Measurements from ENCODE around the gene GALNT14. TPM values are rescaled to one million over a fixed set of nuclear protein-coding genes. Genes with fewer than 3 reads are reported as not detected.

The GALNT14 gene
- total and polyA plus RNA-seq, 8 donors, result 1.5 to 8.3 (median 5.3) TPM

DNA sequence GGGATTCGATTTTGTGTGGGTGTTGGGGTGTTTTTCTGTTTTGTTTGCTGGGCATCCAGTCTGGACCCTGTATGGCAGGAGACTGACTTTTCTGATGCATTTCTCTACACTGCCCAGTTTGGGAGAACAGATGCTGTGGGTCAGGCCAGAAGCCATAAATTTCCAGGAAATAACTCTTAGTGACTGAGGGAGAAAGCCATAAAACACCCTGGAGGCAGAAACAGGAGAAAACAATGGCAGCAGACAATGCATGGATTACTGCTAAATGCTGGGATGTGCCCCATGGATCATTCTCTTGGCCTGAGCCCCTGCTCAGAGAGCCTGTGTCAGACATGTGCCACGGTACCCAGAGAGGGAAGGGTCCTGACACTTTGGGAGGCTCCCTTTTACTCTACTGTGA is 197.4 kb downstream of the GALNT14 start:
- Histone ChIP-seq H3K36me3 (no peaks in the 10 kb centered on the region), H3K4me3 (no peak overlapping the region), H3K9me3 (no peaks in the 10 kb centered on the region), H3K27ac (no peak overlapping the region), H3K4me1 (no peaks in the 10 kb centered on the region), H3K27me3 (no peaks in the 10 kb centered on the region)
- TF ChIP-seq, protein P1, sequence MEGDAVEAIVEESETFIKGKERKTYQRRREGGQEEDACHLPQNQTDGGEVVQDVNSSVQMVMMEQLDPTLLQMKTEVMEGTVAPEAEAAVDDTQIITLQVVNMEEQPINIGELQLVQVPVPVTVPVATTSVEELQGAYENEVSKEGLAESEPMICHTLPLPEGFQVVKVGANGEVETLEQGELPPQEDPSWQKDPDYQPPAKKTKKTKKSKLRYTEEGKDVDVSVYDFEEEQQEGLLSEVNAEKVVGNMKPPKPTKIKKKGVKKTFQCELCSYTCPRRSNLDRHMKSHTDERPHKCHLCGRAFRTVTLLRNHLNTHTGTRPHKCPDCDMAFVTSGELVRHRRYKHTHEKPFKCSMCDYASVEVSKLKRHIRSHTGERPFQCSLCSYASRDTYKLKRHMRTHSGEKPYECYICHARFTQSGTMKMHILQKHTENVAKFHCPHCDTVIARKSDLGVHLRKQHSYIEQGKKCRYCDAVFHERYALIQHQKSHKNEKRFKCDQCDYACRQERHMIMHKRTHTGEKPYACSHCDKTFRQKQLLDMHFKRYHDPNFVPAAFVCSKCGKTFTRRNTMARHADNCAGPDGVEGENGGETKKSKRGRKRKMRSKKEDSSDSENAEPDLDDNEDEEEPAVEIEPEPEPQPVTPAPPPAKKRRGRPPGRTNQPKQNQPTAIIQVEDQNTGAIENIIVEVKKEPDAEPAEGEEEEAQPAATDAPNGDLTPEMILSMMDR (IDR thresholded peaks at IDR 0.05), result no peak
- no peak for DNase-seq
- intact Hi-C loops (cut with DNase I), result no loop called here
- no peak for ATAC-seq

DNA sequence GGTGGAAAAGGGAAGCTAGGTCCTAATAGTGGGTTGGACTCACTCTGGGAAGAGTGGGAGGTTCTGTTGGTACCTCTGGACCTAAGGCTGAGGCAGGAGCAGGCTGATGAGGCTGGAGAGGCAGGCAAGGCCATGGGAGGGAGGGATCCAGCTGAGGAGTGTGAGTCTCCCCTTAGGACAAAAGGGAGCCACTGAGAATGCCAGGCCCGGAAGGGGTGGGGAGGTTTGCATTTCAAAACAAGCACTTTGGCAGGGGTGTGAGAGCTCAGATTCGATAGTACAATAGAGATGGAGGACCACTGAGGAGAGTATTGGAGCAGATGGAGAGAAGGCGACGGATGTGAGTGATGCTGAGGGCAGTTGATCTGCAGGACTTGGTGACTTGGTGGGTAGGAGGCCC is 198.9 kb downstream of the GALNT14 start:
- intact Hi-C loops (cut with DNase I), result no loop called here
- ATAC-seq, result no peak
- DNase-seq, result no peak
- H3K4me1 ChIP-seq, result no peaks in the 10 kb centered on the region
- H3K27me3 ChIP-seq, result no peaks in the 10 kb centered on the region
- H3K36me3 ChIP-seq, result no peaks in the 10 kb centered on the region
- TF ChIP-seq, protein P1 (IDR thresholded peaks at IDR 0.05), result no peak
- H3K27ac ChIP-seq, result no peak overlapping the region
- no peaks in the 10 kb centered on the region for H3K9me3 ChIP-seq
- no peak overlapping the region for H3K4me3 ChIP-seq

DNA sequence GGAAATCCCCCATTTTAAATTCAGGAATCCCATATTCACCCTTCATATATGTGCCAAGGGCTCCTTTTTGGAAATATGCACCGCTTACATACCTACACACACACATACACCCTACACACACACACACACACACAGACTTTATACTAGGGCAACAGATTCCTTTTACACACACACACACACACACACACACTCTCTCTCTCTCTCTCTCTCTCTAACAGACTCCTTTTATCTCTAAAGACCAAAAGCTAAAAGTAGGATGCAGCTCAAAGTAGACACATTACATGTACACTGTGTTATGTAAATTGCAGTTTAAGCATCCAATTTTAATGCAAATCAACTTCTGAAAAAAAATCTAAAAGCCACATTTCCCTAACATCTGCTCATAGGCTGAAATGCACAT is 200.0 kb downstream of the GALNT14 start:
- DNase-seq (no peak), ATAC-seq (no peak)
- Histone ChIP-seq H3K27me3 (no peaks in the 10 kb centered on the region), H3K9me3 (no peaks in the 10 kb centered on the region), H3K4me3 (no peak overlapping the region), H3K36me3 (no peaks in the 10 kb centered on the region), H3K4me1 (no peaks in the 10 kb centered on the region), H3K27ac (no peak overlapping the region)
- TF ChIP-seq, protein P1 (IDR thresholded peaks at IDR 0.05), result no peak
- intact Hi-C loops (cut with DNase I), result no loop called here

DNA sequence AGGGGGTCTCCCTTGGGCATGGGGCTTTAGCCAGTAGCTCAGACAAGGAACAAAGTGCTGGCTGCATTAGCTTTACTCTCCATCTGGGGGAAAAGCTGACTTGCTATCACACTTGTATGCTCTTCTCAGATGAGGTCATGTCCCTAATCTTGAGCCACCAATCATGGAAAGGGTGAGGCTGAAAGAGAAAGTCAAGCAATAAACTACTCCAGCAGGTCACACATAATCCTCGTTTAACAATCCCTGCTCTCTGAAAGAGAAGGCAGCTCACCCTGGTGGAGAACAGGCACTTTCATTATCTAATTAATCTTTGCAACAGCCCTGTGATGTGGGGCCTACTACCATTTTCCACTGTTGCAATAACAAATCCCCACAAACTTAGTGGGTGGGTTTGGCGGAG is 201.3 kb downstream of the GALNT14 start:
- Histone ChIP-seq H3K4me1 (no peaks in the 10 kb centered on the region), H3K4me3 (no peak overlapping the region), H3K27me3 (no peaks in the 10 kb centered on the region), H3K27ac (no peak overlapping the region), H3K36me3 (no peaks in the 10 kb centered on the region), H3K9me3 (no peaks in the 10 kb centered on the region)
- ATAC-seq (no peak), DNase-seq (no peak)
- intact Hi-C loops (cut with DNase I), result no loop called here
- TF ChIP-seq, protein P1 (IDR thresholded peaks at IDR 0.05), result no peak

DNA sequence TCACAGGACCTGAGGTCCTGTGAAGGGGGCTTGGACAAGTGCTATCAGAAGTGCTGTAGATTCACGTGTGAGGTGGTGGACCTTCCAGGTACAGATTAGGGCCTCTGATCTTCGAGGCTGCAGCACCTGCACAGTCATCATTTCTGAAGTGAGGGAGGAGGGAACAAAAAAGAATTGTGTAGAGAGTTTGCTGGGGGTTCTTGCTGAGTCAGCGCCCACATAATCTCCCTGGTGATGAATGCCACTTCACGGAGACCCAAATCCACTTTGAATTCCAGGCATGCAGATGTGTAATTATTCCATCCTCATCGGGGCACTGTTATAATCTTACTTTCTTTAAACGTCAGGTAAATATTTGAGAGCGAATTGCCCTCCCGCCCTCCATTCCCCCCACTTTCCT is 202.4 kb downstream of the GALNT14 start:
- TF ChIP-seq, protein P1 (IDR thresholded peaks at IDR 0.05), result no peak
- ATAC-seq (no peak), DNase-seq (no peak)
- Histone ChIP-seq H3K4me1 (no peaks in the 10 kb centered on the region), H3K27ac (no peak overlapping the region), H3K9me3 (no peaks in the 10 kb centered on the region), H3K4me3 (no peak overlapping the region), H3K27me3 (no peaks in the 10 kb centered on the region), H3K36me3 (no peaks in the 10 kb centered on the region)
- intact Hi-C loops (cut with DNase I), result no loop called here
